ENCODE data around the gene TGFB1I1.
"Not testable (repeated sequence)": the region's sequence is repeated elsewhere in the genome, so short reads cannot be mapped to it uniquely, and the experiment has no call there.

Gene TGFB1I1

GRCh38 chr16:31489298-31489564, 17.3 kb downstream of the TGFB1I1 start:
- DNase-seq, result no peak

GRCh38 chr16:31489616-31490584, 17.9 kb downstream of the TGFB1I1 start:
- no peak for DNase-seq

- DNase-seq, result no peak
Measured at GRCh38 chr16:31491778-31492418, 19.9 kb downstream of the TGFB1I1 start.

GRCh38 chr16:31493506-31494125, 21.7 kb downstream of the TGFB1I1 start:
- DNase-seq, result no peak

- no peak for DNase-seq
Measured at GRCh38 chr16:31496670-31497069, 24.7 kb downstream of the TGFB1I1 start.

GRCh38 chr16:31498493-31498892, 26.5 kb downstream of the TGFB1I1 start:
- no peak for DNase-seq

- no peak for DNase-seq
Measured at GRCh38 chr16:31499928-31500327, 28.0 kb downstream of the TGFB1I1 start.

- DNase-seq, result no peak
Measured at GRCh38 chr16:31501226-31501965, 29.4 kb downstream of the TGFB1I1 start.

GRCh38 chr16:31501966-31502348, 30.0 kb downstream of the TGFB1I1 start:
- DNase-seq, result no peak

- DNase-seq, result no peak
Measured at GRCh38 chr16:31502981-31503380, 31.0 kb downstream of the TGFB1I1 start.

- not testable (repeated sequence) for DNase-seq
Measured at GRCh38 chr16:31503555-31503954, 31.6 kb downstream of the TGFB1I1 start.

GRCh38 chr16:31504159-31504558, 32.2 kb downstream of the TGFB1I1 start:
- DNase-seq, result no peak

GRCh38 chr16:31505483-31505882, 33.5 kb downstream of the TGFB1I1 start:
- no peak for DNase-seq

GRCh38 chr16:31507617-31507928, 35.6 kb downstream of the TGFB1I1 start:
- DNase-seq, result no peak

- DNase-seq, result peak; percentile 96
Measured at GRCh38 chr16:31507929-31508705, 36.2 kb downstream of the TGFB1I1 start, which contains the start of gene RUSF1. TSS of gene RUSF1 (minus strand) at chr16:31508391. CDS start at chr16:31508373, 18 bp downstream.

GRCh38 chr16:31508706-31509195, 36.8 kb downstream of the TGFB1I1 start:
- peak; percentile 30 for DNase-seq

- DNase-seq, result no peak
Measured at GRCh38 chr16:31513126-31513525, 41.2 kb downstream of the TGFB1I1 start.

GRCh38 chr16:31513884-31514283, 41.9 kb downstream of the TGFB1I1 start:
- DNase-seq, result no peak

- DNase-seq, result no peak
Measured at GRCh38 chr16:31517800-31518402, 45.9 kb downstream of the TGFB1I1 start.

GRCh38 chr16:31519759-31520431, 47.9 kb downstream of the TGFB1I1 start:
- no peak for DNase-seq

- no peak for DNase-seq
Measured at GRCh38 chr16:31521368-31521767, 49.4 kb downstream of the TGFB1I1 start.
